GM18520 (cell line): Measurements from ENCODE around the gene RASGRF2.

Experiments
- ATAC-seq: cut with Tn5 transposase; IDR thresholded peaks from one replicate; pipeline ENCODE4 v1.9.1; 2021; ENCODE audit not compliant: unreplicated experiment

RASGRF2 gene

GRCh38 chr5:80959768-80960442 lies at the start of gene RASGRF2:
RASGRF2 (plus strand) TSS chr5:80960363; CDS start chr5:80960739, 376 bp downstream.
- ATAC-seq, result no peak

DNA sequence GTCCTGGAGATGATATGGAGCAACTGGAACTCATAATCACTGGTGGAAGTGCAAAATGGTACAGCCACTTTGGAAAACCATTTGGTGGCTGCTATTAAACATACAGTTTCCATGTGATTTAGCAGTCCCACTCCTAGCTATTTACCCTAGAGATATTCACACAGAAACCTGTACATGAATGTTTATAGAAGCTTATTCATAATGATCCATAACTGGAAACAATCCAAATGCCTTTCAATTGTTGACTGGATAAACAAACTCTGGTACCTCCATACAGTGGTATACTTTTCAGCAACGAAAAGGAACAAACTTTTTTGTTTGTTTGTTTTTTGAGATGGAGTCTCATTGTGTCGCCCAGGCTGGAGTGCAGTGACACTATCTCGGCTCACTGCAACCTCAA lies 47.7 kb upstream of the RASGRF2 start:
- ATAC-seq, result no peak

GRCh38 chr5:80915716-80916115 lies 44.4 kb upstream of the RASGRF2 start:
- ATAC-seq, result no peak

- ATAC-seq, result no peak
These were observed 43.5 kb upstream of the RASGRF2 start for GRCh38 chr5:80916676-80917075.

GRCh38 chr5:80917631-80918030 lies 42.5 kb upstream of the RASGRF2 start:
- ATAC-seq, result no peak

GRCh38 chr5:80919678-80920196 lies 40.4 kb upstream of the RASGRF2 start:
- no peak for ATAC-seq

- no peak for ATAC-seq
These were observed 39.8 kb upstream of the RASGRF2 start for GRCh38 chr5:80920333-80920732.

- no peak for ATAC-seq
These were observed 39.1 kb upstream of the RASGRF2 start for GRCh38 chr5:80921026-80921425.

GRCh38 chr5:80925931-80926330 lies 34.2 kb upstream of the RASGRF2 start:
- ATAC-seq, result no peak

GRCh38 chr5:80926536-80926935 lies 33.6 kb upstream of the RASGRF2 start:
- ATAC-seq, result no peak

DNA sequence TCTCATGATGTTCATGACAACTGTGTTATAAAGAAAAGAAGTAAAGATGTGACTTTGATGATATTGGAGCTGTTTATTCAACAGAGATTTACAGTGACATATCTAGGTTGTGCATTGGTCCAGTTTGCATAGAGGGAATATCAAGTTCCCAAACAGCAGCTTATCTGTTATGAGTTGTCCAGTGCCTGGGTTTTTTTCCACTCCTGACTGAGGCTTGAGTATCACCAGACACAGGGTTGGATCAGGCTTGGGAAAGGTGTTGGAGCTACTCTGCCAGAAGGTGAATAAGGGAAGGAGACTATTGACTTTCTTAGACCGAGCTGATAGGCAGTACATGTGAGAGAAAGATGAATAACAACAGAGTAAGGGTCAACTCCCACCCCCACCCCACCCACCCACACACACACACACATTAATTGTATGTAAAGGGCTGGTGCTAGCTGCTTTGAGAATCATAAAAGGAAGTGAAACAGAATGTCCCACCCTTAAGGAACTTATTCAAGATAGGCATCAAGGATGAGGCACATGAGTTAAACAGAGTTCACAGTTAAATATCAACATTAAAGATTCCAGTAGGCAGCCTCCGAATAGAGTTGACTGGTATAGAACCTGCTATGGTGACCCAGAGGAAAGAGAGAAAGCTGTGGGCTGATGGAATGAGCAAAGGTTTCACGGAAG lies 33.0 kb upstream of the RASGRF2 start:
- ATAC-seq, result no peak

DNA sequence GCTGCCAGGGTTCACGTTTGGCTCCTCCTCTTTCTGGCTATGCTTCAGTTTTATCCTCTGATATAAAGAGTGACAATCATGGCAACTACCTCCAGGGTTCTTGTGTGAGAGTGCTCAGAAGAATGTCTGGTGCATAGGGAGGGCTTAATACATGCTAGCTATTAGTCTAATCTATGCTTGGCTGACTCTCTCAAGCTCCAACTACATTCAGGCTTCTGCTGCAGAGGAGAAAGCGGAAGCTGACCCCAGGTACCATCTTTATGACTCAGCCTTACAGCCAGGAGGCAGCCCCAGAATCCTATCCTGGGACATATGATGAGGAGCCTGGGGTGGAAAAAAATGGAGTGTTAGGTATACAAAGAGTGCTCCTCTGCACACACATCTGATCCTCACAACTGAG lies 32.1 kb upstream of the RASGRF2 start:
- no peak for ATAC-seq

GRCh38 chr5:80930940-80931339 lies 29.2 kb upstream of the RASGRF2 start:
- no peak for ATAC-seq

DNA sequence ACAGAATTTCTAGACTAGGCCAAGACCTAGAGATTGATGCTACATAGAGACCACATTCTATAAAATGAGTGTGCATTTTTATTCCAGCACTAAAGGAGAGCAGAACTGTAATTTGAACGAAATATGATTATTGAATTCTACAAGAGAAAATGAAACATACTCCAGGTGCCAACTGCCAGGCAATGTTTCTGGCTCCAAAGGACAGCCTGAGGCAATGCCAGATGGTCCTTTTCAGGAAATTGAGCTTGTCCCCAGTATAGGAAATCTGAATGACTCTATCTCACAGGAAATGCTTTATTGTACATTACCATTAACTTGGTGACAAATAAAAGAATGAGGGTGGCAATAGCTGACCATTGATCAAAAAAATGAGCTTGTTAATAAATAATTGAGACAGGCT lies 28.8 kb upstream of the RASGRF2 start:
- no peak for ATAC-seq

- no peak for ATAC-seq
These were observed 27.1 kb upstream of the RASGRF2 start for GRCh38 chr5:80933036-80933435.

- no peak for ATAC-seq
These were observed 25.4 kb upstream of the RASGRF2 start for GRCh38 chr5:80934751-80935150.

DNA sequence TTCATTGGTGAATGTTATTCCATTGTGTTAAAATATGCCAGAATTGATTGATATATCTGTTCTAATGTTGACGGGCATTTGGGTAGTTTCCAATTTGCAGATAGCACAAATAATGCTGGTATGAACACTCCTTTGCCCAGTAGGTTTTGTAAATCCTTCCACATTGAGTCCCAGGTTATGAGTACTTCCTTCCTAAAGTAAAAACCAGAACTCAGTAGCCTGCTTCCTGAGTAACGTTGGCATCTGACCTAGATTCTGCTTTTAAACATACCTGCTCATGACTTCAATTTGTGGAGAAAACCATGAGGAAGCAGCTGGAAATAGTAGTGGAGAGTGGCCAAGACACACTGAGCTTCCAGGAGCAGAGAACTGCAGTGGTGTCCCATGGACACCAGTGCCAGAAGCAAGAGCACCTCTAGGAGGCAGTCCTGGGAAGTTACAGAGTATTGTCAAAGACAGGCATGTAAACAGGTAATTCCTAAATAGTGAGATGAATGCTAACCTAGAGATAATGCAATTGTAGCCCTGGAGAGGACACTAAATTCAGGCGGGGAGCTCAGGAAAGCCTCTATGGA lies 24.3 kb upstream of the RASGRF2 start:
- no peak for ATAC-seq

- ATAC-seq, result no peak
These were observed 23.3 kb upstream of the RASGRF2 start for GRCh38 chr5:80936881-80937280.

DNA sequence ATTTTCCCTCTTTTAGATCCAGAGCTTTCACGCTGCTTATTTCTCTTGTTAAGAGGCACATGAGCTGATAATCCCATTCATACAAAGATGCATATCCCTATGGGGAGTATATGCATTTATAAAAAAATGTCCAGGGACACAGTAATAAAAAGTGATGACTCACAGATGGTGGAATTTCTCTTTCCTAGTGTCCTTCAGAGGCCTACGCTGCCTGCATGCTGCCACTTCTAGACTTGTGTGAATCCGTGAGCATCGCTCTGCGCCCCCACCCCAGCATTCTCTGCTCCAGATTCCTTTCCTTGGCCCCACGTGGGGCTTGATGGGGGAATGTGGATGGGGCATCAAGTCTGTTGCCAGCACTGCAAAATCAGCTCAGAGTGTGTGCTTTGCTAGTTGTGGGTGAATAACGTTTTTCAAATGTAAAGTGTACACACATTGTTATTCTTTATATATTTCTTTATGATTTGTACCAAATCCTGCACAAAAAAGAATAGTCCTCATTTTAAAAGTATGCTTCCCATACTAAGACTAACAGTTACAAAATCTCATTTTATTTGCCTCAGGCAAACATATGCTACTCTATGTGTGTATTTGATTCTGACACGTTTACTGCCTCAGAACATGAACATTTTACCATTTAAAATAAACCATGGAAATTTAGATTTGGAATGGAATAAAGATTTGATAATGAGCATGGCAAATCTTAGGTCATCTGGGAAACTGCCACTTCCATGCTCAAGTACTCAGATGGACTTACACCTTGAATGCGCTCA lies 22.4 kb upstream of the RASGRF2 start:
- ATAC-seq, result no peak

DNA sequence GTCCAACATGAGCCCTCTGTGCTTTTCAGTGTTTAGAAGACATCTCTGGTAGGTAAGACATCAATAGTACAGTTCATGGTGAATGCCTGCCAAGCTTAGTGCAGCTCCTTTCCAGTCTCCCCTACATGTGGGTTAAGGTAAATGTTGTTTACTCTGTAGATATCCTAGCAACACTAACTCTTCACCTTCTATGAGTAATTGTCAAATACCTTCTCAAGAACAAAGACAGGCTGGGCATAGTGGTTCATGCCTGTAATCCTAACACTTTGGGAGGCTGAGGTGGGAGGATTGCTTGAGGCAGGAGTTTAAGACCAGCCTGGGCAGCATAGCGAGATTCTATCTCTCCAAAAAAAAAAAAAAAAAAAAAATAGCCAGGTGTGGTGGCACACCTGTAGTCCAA lies 18.7 kb upstream of the RASGRF2 start:
- ATAC-seq, result no peak

GRCh38 chr5:80951366-80951765 lies 8.8 kb upstream of the RASGRF2 start:
- no peak for ATAC-seq
